GM15510 (cell line): ENCODE measurements around the gene CDH18.

Experiments
- POLR2A ChIP-seq: IDR thresholded peaks from 3 replicates; pipeline ENCODE4 v1.6.1; 2011; ENCODE audit warnings: borderline replicate concordance; ENCODE audit not compliant: insufficient read length; ENCODE audit errors: extremely low read depth

The CDH18 gene

GRCh38 chr5:19987612-19988361, at the start of gene CDH18:
CDH18 (minus strand) TSS chr5:19988200; CDS start chr5:19838986, 149,214 bp downstream.
- TF ChIP-seq POLR2A = no peak

GRCh38 chr5:20034717-20035116, 46.7 kb upstream of the CDH18 start:
- no peak for TF ChIP-seq POLR2A

GRCh38 chr5:20033881-20034280, 45.9 kb upstream of the CDH18 start:
- TF ChIP-seq POLR2A = no peak

- TF ChIP-seq POLR2A = no peak
These were observed 44.9 kb upstream of the CDH18 start for GRCh38 chr5:20032896-20033295.

- TF ChIP-seq POLR2A = no peak
These were observed 42.1 kb upstream of the CDH18 start for GRCh38 chr5:20030125-20030524.

GRCh38 chr5:20029266-20029665, 41.3 kb upstream of the CDH18 start:
- no peak for TF ChIP-seq POLR2A

- no peak for TF ChIP-seq POLR2A
These were observed 40.5 kb upstream of the CDH18 start for GRCh38 chr5:20028506-20028905.

- TF ChIP-seq POLR2A = no peak
These were observed 35.7 kb upstream of the CDH18 start for GRCh38 chr5:20023686-20024180.

GRCh38 chr5:20020247-20020646, 32.2 kb upstream of the CDH18 start:
- no peak for TF ChIP-seq POLR2A

GRCh38 chr5:20017021-20017420, 29.0 kb upstream of the CDH18 start:
- no peak for TF ChIP-seq POLR2A

- no peak for TF ChIP-seq POLR2A
These were observed 12.4 kb upstream of the CDH18 start for GRCh38 chr5:20000416-20000815.

- no peak for TF ChIP-seq POLR2A
These were observed 457 bp upstream of the CDH18 start for GRCh38 chr5:19988457-19988856.

- no peak for TF ChIP-seq POLR2A
These were observed 1.2 kb downstream of the CDH18 start for GRCh38 chr5:19986806-19987205.

GRCh38 chr5:19986031-19986619, 1.9 kb downstream of the CDH18 start:
- TF ChIP-seq POLR2A = no peak

GRCh38 chr5:19978476-19978875, 9.5 kb downstream of the CDH18 start:
- TF ChIP-seq POLR2A = no peak

GRCh38 chr5:19977099-19977498, 10.9 kb downstream of the CDH18 start:
- TF ChIP-seq POLR2A = no peak
